Cardiac muscle cell (in vitro differentiated cells and primary cell): ENCODE results near the gene MPPED2. TPM values are rescaled to one million over a fixed set of nuclear protein-coding genes. Genes with fewer than 3 reads are reported as not detected.

Source experiments
- DNase-seq, 2 donors: peaks; one replicate each; pipeline versions ENCODE4 v3.0.0 to v3.0.0-alpha.2; 2010 to 2017; ENCODE audit warnings: low read depth in 1 of 2, low spot score in 1 of 2
- H3K27ac ChIP-seq: fragments of 200-600 bp; sonication (generic); 2 replicates; pipeline ENCODE4 v1.5.1; 2016
- H3K27me3 ChIP-seq: fragments of 200-600 bp; sonication (generic); 2 replicates; pipeline ENCODE4 v1.6.0; 2016; ENCODE audit warnings: control low read depth
- H3K36me3 ChIP-seq: fragments of 200-600 bp; sonication (generic); 2 replicates; pipeline ENCODE4 v1.5.1; 2016; ENCODE audit warnings: control low read depth
- H3K4me1 ChIP-seq: fragments of 200-600 bp; sonication (generic); 2 replicates; pipeline ENCODE4 v1.8.1; 2017; ENCODE audit warnings: low read depth, mild to moderate bottlenecking, mixed run types
- H3K4me3 ChIP-seq: fragments of 200-600 bp; sonication (generic); 2 replicates; pipeline ENCODE4 v1.5.1; 2016; ENCODE audit warnings: mild to moderate bottlenecking
- H3K9me3 ChIP-seq: fragments of 200-600 bp; sonication (generic); 2 replicates; pipeline ENCODE4 v1.5.1; 2017; ENCODE audit warnings: low read depth, mild to moderate bottlenecking, control low read depth
- polyA plus RNA-seq: library from polyadenylated mRNA; unstranded; fragments of >200 nt; fragmentation: Nextera tagmentation; extraction: Ambion mirVana; gene quantifications from 2 replicates; pipeline ENCODE4 v1.2.1, GENCODE V29; 2016
- total RNA-seq: library from RNA; depleted of rRNA; stranded (reverse); fragments of >200 nt; gene quantifications from 2 replicates; pipeline ENCODE4 v1.2.3, GENCODE V29; 2016
- TF ChIP-seq, protein P1 (sequence below): IDR thresholded peaks from 2 replicates; pipeline ENCODE4 v1.5.1; 2012; ENCODE audit warnings: low read depth, mild to moderate bottlenecking, low read length

MPPED2 gene
- total and polyA plus RNA-seq, 2 experiments from 2014 or later = 32.5 to 54.4 TPM

- DNase-seq = no peak
- Histone ChIP-seq H3K4me1 (no peaks in the 10 kb centered on the region), H3K4me3 (no peak overlapping the region), H3K27ac (no peak overlapping the region), H3K9me3 (no peaks in the 10 kb centered on the region), H3K27me3 (no peaks in the 10 kb centered on the region), H3K36me3 (no peaks in the 10 kb centered on the region)
- TF ChIP-seq, protein P1, sequence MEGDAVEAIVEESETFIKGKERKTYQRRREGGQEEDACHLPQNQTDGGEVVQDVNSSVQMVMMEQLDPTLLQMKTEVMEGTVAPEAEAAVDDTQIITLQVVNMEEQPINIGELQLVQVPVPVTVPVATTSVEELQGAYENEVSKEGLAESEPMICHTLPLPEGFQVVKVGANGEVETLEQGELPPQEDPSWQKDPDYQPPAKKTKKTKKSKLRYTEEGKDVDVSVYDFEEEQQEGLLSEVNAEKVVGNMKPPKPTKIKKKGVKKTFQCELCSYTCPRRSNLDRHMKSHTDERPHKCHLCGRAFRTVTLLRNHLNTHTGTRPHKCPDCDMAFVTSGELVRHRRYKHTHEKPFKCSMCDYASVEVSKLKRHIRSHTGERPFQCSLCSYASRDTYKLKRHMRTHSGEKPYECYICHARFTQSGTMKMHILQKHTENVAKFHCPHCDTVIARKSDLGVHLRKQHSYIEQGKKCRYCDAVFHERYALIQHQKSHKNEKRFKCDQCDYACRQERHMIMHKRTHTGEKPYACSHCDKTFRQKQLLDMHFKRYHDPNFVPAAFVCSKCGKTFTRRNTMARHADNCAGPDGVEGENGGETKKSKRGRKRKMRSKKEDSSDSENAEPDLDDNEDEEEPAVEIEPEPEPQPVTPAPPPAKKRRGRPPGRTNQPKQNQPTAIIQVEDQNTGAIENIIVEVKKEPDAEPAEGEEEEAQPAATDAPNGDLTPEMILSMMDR = no peak
Observed at GRCh38 chr11:30509364-30509763, 76.8 kb downstream of the MPPED2 start.

DNA sequence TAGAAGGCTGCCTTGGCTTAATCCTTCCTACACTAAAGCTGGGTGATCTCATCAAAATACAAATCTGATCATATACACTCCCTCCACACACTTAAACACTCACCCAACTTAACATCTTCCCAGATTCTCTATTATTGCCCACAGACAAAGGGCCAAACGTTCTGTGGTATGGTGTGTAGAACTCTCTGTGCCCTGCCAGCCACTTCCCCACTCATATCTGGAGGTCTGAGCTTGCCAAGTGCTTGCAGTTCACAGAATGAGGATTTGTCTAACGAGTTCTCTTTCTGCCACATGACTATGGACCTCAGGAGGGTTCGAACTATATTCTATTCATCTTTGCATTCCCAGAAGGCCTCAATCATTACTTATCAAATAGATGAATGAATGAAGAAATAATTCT, 77.6 kb downstream of the MPPED2 start:
- DNase-seq = no peak
- Histone ChIP-seq H3K27ac (peak overlapping the region; percentile 3), H3K36me3 (no peaks in the 10 kb centered on the region), H3K4me3 (no peak overlapping the region), H3K4me1 (no peaks in the 10 kb centered on the region), H3K27me3 (no peaks in the 10 kb centered on the region), H3K9me3 (no peaks in the 10 kb centered on the region)
- TF ChIP-seq, protein P1 = no peak

DNA sequence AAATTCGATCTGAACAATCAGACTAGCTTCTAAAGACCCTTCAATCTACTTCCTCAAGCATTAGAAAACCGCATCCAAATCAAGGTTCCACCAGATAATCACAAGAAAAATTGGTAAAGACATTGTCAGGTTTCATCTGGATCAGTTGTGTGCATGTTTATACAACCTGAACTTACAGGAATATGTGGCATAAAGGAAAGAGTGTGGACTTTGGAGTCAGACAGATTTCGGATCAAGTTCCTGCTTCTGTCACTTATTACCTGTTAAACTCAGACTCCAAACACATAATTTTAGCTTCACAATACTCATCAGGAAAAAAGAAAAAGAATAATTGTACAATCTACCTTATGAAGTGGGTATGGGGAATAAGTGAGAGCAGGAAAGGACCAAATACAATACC, 80.5 kb downstream of the MPPED2 start:
- H3K4me1 ChIP-seq = no peaks in the 10 kb centered on the region
- no peak for DNase-seq
- H3K9me3 ChIP-seq = no peaks in the 10 kb centered on the region
- TF ChIP-seq, protein P1 = no peak
- H3K27ac ChIP-seq = no peak overlapping the region
- H3K36me3 ChIP-seq = no peaks in the 10 kb centered on the region
- H3K4me3 ChIP-seq = no peak overlapping the region
- H3K27me3 ChIP-seq = no peaks in the 10 kb centered on the region

GRCh38 chr11:30504468-30504867, 81.7 kb downstream of the MPPED2 start:
- no peak overlapping the region for H3K4me3 ChIP-seq

DNA sequence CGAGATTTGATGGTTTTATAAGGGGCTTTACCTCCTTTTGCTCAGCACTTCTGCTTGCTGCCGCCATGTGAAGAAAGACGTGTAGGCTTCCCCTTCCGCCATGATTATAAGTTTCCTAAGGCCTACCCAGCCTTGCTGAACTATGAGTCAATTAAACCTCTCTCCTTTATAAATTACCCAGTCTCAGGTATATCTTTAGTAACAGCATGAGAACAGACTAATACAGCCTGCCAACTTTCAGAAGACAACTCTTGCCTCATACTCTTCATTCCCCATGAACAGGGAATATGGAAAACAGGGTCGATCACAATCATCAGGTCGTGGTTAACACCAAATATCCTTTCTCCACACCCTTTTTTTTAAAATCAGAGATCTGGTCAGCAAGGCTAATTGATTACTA, 83.0 kb downstream of the MPPED2 start:
- Histone ChIP-seq H3K9me3 (no peaks in the 10 kb centered on the region), H3K4me3 (no peak overlapping the region), H3K36me3 (no peaks in the 10 kb centered on the region), H3K4me1 (peaks cover 12% of the 10 kb centered on the region), H3K27me3 (no peaks in the 10 kb centered on the region), H3K27ac (no peak overlapping the region)
- TF ChIP-seq, protein P1 = no peak
- no peak for DNase-seq

More at GRCh38 chr11:30504468-30504867, 81.7 kb downstream of the MPPED2 start:
- TF ChIP-seq, protein P1 = no peak
- DNase-seq = no peak
- Histone ChIP-seq H3K4me1 (no peaks in the 10 kb centered on the region), H3K27ac (no peak overlapping the region), H3K36me3 (no peaks in the 10 kb centered on the region), H3K27me3 (no peaks in the 10 kb centered on the region), H3K9me3 (no peaks in the 10 kb centered on the region)

- DNase-seq = no peak
- TF ChIP-seq, protein P1 = no peak
- Histone ChIP-seq H3K27ac (no peak overlapping the region), H3K4me3 (no peak overlapping the region), H3K9me3 (no peaks in the 10 kb centered on the region), H3K27me3 (no peaks in the 10 kb centered on the region), H3K36me3 (no peaks in the 10 kb centered on the region), H3K4me1 (peaks cover 15% of the 10 kb centered on the region)
Observed at GRCh38 chr11:30502305-30502704, 83.8 kb downstream of the MPPED2 start.
